RCC 7860 (cell line): Measurements from ENCODE around the gene RAB7A.

Source experiments
- DNase-seq: peaks from one replicate; pipeline ENCODE4 v3.0.0-alpha.2; 2015; ENCODE audit warnings: low spot score
- FAIRE-seq: peaks from 2 replicates; lab custom pipeline; 2012; peaks lifted over from hg19 to GRCh38; lab: Jason Lieb, UNC

RAB7A gene

GRCh38 chr3:128726023-128727016, at the start of gene RAB7A:
Gene RAB7A (plus strand): TSS chr3:128726183. CDS start chr3:128795368, 69,185 bp downstream.
- FAIRE-seq (peak; percentile 71), DNase-seq (peak; percentile 92)

- no peak for FAIRE-seq
Observed at GRCh38 chr3:128679338-128679737, 46.6 kb upstream of the RAB7A start.

GRCh38 chr3:128680603-128681368, 45.2 kb upstream of the RAB7A start:
- FAIRE-seq = peak; percentile 68
- DNase-seq = peak; percentile 98

More at GRCh38 chr3:128679338-128679737, 46.6 kb upstream of the RAB7A start:
- DNase-seq = no peak

- no peak for DNase-seq
- no peak for FAIRE-seq
Observed at GRCh38 chr3:128681369-128681829, 44.6 kb upstream of the RAB7A start.

- FAIRE-seq (no peak), DNase-seq (no peak)
Observed at GRCh38 chr3:128683957-128684356, 42.0 kb upstream of the RAB7A start.

- no peak for FAIRE-seq
- no peak for DNase-seq
Observed at GRCh38 chr3:128684986-128685726, 40.8 kb upstream of the RAB7A start.

GRCh38 chr3:128686465-128686864, 39.5 kb upstream of the RAB7A start:
- FAIRE-seq = no peak
- no peak for DNase-seq

GRCh38 chr3:128689060-128689459, 36.9 kb upstream of the RAB7A start:
- no peak for FAIRE-seq
- DNase-seq = no peak

- DNase-seq = no peak
- FAIRE-seq = no peak
Observed at GRCh38 chr3:128693696-128694095, 32.3 kb upstream of the RAB7A start.

- DNase-seq (no peak), FAIRE-seq (no peak)
Observed at GRCh38 chr3:128697341-128697740, 28.6 kb upstream of the RAB7A start.

GRCh38 chr3:128698211-128699047, 27.6 kb upstream of the RAB7A start:
- FAIRE-seq (no peak), DNase-seq (no peak)

GRCh38 chr3:128701342-128702212, 24.4 kb upstream of the RAB7A start:
- FAIRE-seq = no peak

GRCh38 chr3:128702391-128702790, 23.6 kb upstream of the RAB7A start:
- DNase-seq = no peak
- FAIRE-seq = no peak

More at GRCh38 chr3:128701342-128702212, 24.4 kb upstream of the RAB7A start:
- DNase-seq = no peak

GRCh38 chr3:128703561-128703960, 22.4 kb upstream of the RAB7A start:
- FAIRE-seq (no peak), DNase-seq (no peak)

GRCh38 chr3:128706086-128706615, 19.8 kb upstream of the RAB7A start:
- FAIRE-seq (no peak), DNase-seq (no peak)

GRCh38 chr3:128707928-128708494, 18.0 kb upstream of the RAB7A start:
- FAIRE-seq = no peak
- DNase-seq = no peak

GRCh38 chr3:128709038-128709437, 16.9 kb upstream of the RAB7A start:
- DNase-seq = no peak
- no peak for FAIRE-seq

GRCh38 chr3:128709506-128710210, 16.3 kb upstream of the RAB7A start:
- DNase-seq (no peak), FAIRE-seq (no peak)
